Epithelial cell of proximal tubule (primary cell): ENCODE measurements around the gene ARHGEF6. TPM values are rescaled to one million over a fixed set of nuclear protein-coding genes. Genes with fewer than 3 reads are reported as not detected.

Source experiments
- DNase-seq: peaks from one replicate; pipeline ENCODE4 v3.0.0-alpha.2; 2011; ENCODE audit warnings: low read depth
- H3K4me3 ChIP-seq: 2 replicates; pipeline ENCODE4 v1.5.1; 2011; ENCODE audit warnings: low read depth, mild to moderate bottlenecking, low read length
- CTCF ChIP-seq: conservative IDR thresholded peaks from 2 replicates; pipeline ENCODE4 v1.5.1; 2012; ENCODE audit warnings: low read depth, mild to moderate bottlenecking, low read length
- total RNA-seq: library from RNA; depleted of rRNA; stranded (reverse); fragments of >200 nt; gene quantifications from 2 replicates; pipeline ENCODE4 v1.2.3, GENCODE V29; 2015

Gene ARHGEF6
- total RNA-seq, 1 donor from 2014 or later, result 0.63 TPM

GRCh38 chrX:136662976-136663375, 117.8 kb downstream of the ARHGEF6 start:
- no peak overlapping the region for H3K4me3 ChIP-seq
- no peak for DNase-seq
- no peak for TF ChIP-seq CTCF

GRCh38 chrX:136662104-136662503, 118.6 kb downstream of the ARHGEF6 start:
- no peak for DNase-seq
- no peak for TF ChIP-seq CTCF
- no peak overlapping the region for H3K4me3 ChIP-seq

- no peak overlapping the region for H3K4me3 ChIP-seq
- DNase-seq, result no peak
- TF ChIP-seq CTCF, result no peak
Observed at GRCh38 chrX:136660896-136661295, 119.8 kb downstream of the ARHGEF6 start.

GRCh38 chrX:136659174-136659573, 121.6 kb downstream of the ARHGEF6 start:
- no peak overlapping the region for H3K4me3 ChIP-seq
- no peak for TF ChIP-seq CTCF
- no peak for DNase-seq

GRCh38 chrX:136658151-136658550, 122.6 kb downstream of the ARHGEF6 start:
- no peak for TF ChIP-seq CTCF
- H3K4me3 ChIP-seq, result no peak overlapping the region
- no peak for DNase-seq

GRCh38 chrX:136656361-136656964, 124.3 kb downstream of the ARHGEF6 start:
- TF ChIP-seq CTCF, result no peak
- DNase-seq, result no peak
- no peak overlapping the region for H3K4me3 ChIP-seq
